ENCODE data around the gene MAB21L2. TPM values are rescaled to one million over a fixed set of nuclear protein-coding genes. Genes with fewer than 3 reads are reported as not detected.
A peak's percentile ranks its signal among the peaks of the same experiment; 100 is the strongest.

MAB21L2 gene
- total RNA-seq, 4 donors from 2014 or later, result 3.2 to 20.4 (median 7.3) TPM

GRCh38 chr4:150590631-150591030, 8.7 kb downstream of the MAB21L2 start:
- TF ChIP-seq POLR2A (IDR thresholded peaks at IDR 0.05) (no peak), CTCF (IDR thresholded peaks at IDR 0.05) (no peak)
- intact Hi-C loops (cut with DNase I), result no loop called here
- WGBS, 2 donors, result 89 to 91% methylated on average over 5 of the region's 5 CpGs

GRCh38 chr4:150591406-150591805, 9.5 kb downstream of the MAB21L2 start:
- no peak overlapping the region for H3K4me3 ChIP-seq (replicated peaks in 1 of 3)
- intact Hi-C loops (cut with DNase I), result no loop called here

More at GRCh38 chr4:150590631-150591030, 8.7 kb downstream of the MAB21L2 start:
- DNase-seq, result no peak
- Histone ChIP-seq H3K9me3 (no peaks in the 10 kb centered on the region), H3K4me3 (replicated peaks in 1 of 3) (no peak overlapping the region), H3K36me3 (no peaks in the 10 kb centered on the region), H3K27ac (no peak overlapping the region), H3K4me1 (no peaks in the 10 kb centered on the region), H3K27me3 (no peaks in the 10 kb centered on the region)

GRCh38 chr4:150591904-150592303, 10.0 kb downstream of the MAB21L2 start:
- Histone ChIP-seq H3K27me3 (no peaks in the 10 kb centered on the region), H3K4me3 (replicated peaks in 1 of 3) (no peak overlapping the region), H3K4me1 (no peaks in the 10 kb centered on the region), H3K27ac (no peak overlapping the region), H3K9me3 (no peaks in the 10 kb centered on the region), H3K36me3 (no peaks in the 10 kb centered on the region)
- no peak for DNase-seq
- intact Hi-C loops (cut with DNase I), result no loop called here
- TF ChIP-seq CTCF (IDR thresholded peaks at IDR 0.05), result no peak
- no peak for TF ChIP-seq POLR2A (IDR thresholded peaks at IDR 0.05)
- WGBS, 2 donors, result 84 to 87% methylated on average over 4 of the region's 4 CpGs

More at GRCh38 chr4:150591406-150591805, 9.5 kb downstream of the MAB21L2 start:
- Histone ChIP-seq H3K27me3 (no peaks in the 10 kb centered on the region), H3K36me3 (no peaks in the 10 kb centered on the region), H3K27ac (no peak overlapping the region), H3K9me3 (no peaks in the 10 kb centered on the region), H3K4me1 (no peaks in the 10 kb centered on the region)
- TF ChIP-seq CTCF (IDR thresholded peaks at IDR 0.05) (no peak), POLR2A (IDR thresholded peaks at IDR 0.05) (no peak)
- WGBS, 2 donors, result 71 to 80% methylated on average over 5 of the region's 5 CpGs
- no peak for DNase-seq

- Histone ChIP-seq H3K9me3 (no peaks in the 10 kb centered on the region), H3K4me1 (no peaks in the 10 kb centered on the region), H3K4me3 (replicated peaks in 1 of 3) (no peak overlapping the region), H3K27me3 (no peaks in the 10 kb centered on the region), H3K27ac (no peak overlapping the region), H3K36me3 (no peaks in the 10 kb centered on the region)
- WGBS, 2 donors, result 80 to 87% methylated on average over 1 of the region's 1 CpG
- no peak for TF ChIP-seq POLR2A (IDR thresholded peaks at IDR 0.05)
- peak in 1 of 6 experiments; percentile 3 for TF ChIP-seq CTCF (IDR thresholded peaks at IDR 0.05)
- intact Hi-C loops (cut with DNase I), result no loop called here
- no peak for DNase-seq
Measured at GRCh38 chr4:150593996-150594395, 12.0 kb downstream of the MAB21L2 start.

GRCh38 chr4:150598909-150599308, 17.0 kb downstream of the MAB21L2 start:
- Histone ChIP-seq H3K27ac (no peak overlapping the region), H3K4me1 (no peaks in the 10 kb centered on the region), H3K9me3 (no peaks in the 10 kb centered on the region), H3K36me3 (no peaks in the 10 kb centered on the region), H3K4me3 (replicated peaks in 1 of 3) (no peak overlapping the region), H3K27me3 (no peaks in the 10 kb centered on the region)
- no peak for DNase-seq
- 84 to 90% methylated on average over 12 of the region's 12 CpGs for WGBS, 2 donors
- intact Hi-C loops (cut with DNase I), result no loop called here
- TF ChIP-seq CTCF (IDR thresholded peaks at IDR 0.05) (no peak), POLR2A (IDR thresholded peaks at IDR 0.05) (no peak)
